ENCODE results near the gene DMRT1.

DMRT1 gene

GRCh38 chr9:959105-959504 is 117.6 kb downstream of the DMRT1 start:
- H3K9me3 ChIP-seq (ENCODE audit: control insufficient read depth, insufficient read depth, low read depth, low read length), result no peaks in the 10 kb centered on the region
- ChIA-PET CTCF (interaction anchor here (0.6 kb wide), 1 partner anchor 339 kb away, joined by 3 read pairs; no protein-coding TSS in a partner anchor), POLR2A (interaction anchor here (0.7 kb wide), 1 partner anchor 203 kb away, joined by 3 read pairs; no protein-coding TSS in a partner anchor)
- no peak overlapping the region for H3K27ac ChIP-seq (ENCODE audit: extremely low read depth, low read depth, low read length)
- TF ChIP-seq ZFP69B (tag by site-specific recombination; IDR thresholded peaks at IDR 0.05), result no peak
- TF ChIP-seq TCF7L2 (IDR thresholded peaks at IDR 0.05; ENCODE audit: borderline replicate concordance, low read depth, low read length), result no peak
- TF ChIP-seq ZNF311 (tag by site-specific recombination; IDR thresholded peaks at IDR 0.05; ENCODE audit: borderline replicate concordance), result no peak
- TF ChIP-seq IKZF3 (tag by site-specific recombination; IDR thresholded peaks at IDR 0.05), result no peak
- no peak for TF ChIP-seq ZNF16 (tag by site-specific recombination; IDR thresholded peaks at IDR 0.05; ENCODE audit: low read depth)
- TF ChIP-seq ZNF645 (tag by site-specific recombination; IDR thresholded peaks at IDR 0.05), result no peak
- no peak for TF ChIP-seq ZNF677 (tag by site-specific recombination; IDR thresholded peaks at IDR 0.05)
- no peak for TF ChIP-seq ZNF174 (tag by site-specific recombination; IDR thresholded peaks at IDR 0.05)
- TF ChIP-seq ZNF112 (tag by site-specific recombination; IDR thresholded peaks at IDR 0.05), result no peak
- TF ChIP-seq ZBTB8A (tag by site-specific recombination; IDR thresholded peaks at IDR 0.05), result no peak
- TF ChIP-seq HOXC10 (CRISPR knock-in tag; IDR thresholded peaks at IDR 0.05), result no peak
- no peak for TF ChIP-seq PRDM1 (tag by site-specific recombination; IDR thresholded peaks at IDR 0.05)
- TF ChIP-seq SCRT2 (tag by site-specific recombination; IDR thresholded peaks at IDR 0.05), result no peak
- no peak for TF ChIP-seq ZSCAN23 (tag by site-specific recombination; IDR thresholded peaks at IDR 0.05)
- TF ChIP-seq OSR2 (tag by site-specific recombination; IDR thresholded peaks at IDR 0.05), result no peak
- no peak for TF ChIP-seq ZNF623 (tag by site-specific recombination; IDR thresholded peaks at IDR 0.05)
- TF ChIP-seq ZNF555 (tag by site-specific recombination; conservative IDR thresholded peaks at IDR 0.05), result no peak
- no peak for TF ChIP-seq ZBTB20 (tag by site-specific recombination; IDR thresholded peaks at IDR 0.05)
- no peak for TF ChIP-seq ZNF394 (tag by site-specific recombination; IDR thresholded peaks at IDR 0.05; ENCODE audit: borderline replicate concordance)
- TF ChIP-seq ZNF621 (tag by site-specific recombination; IDR thresholded peaks at IDR 0.05), result no peak
- H3K36me3 ChIP-seq (ENCODE audit: control insufficient read depth in 2 of 2, insufficient read depth in 1 of 2, low read length in 2 of 2), result no peaks in the 10 kb centered on the region
- 0 out of 2 replicates have a peak, but pooled peaks cover 5% of the 10 kb centered on the region for H3K4me1 ChIP-seq (ENCODE audit: control insufficient read depth, insufficient read depth, low read length)
- no peak overlapping the region for H3K4me3 ChIP-seq (ENCODE audit: low read depth, low read length)

GRCh38 chr9:959914-960313 is 118.4 kb downstream of the DMRT1 start:
- CTCF ChIA-PET, result interaction anchor here (0.7 kb wide), 1 partner anchor 32 kb away, joined by 4 read pairs; no protein-coding TSS in a partner anchor
- Histone ChIP-seq H3K4me3 (ENCODE audit: low read depth, low read length) (no peak overlapping the region), H3K9me3 (ENCODE audit: control insufficient read depth, insufficient read depth, low read depth, low read length) (no peaks in the 10 kb centered on the region), H3K27ac (ENCODE audit: extremely low read depth, low read depth, low read length) (no peak overlapping the region), H3K36me3 (ENCODE audit: control insufficient read depth in 2 of 2, insufficient read depth in 1 of 2, low read length in 2 of 2) (no peaks in the 10 kb centered on the region), H3K4me1 (ENCODE audit: control insufficient read depth, insufficient read depth, low read length) (0 out of 2 replicates have a peak, but pooled peaks cover 10% of the 10 kb centered on the region)
- POLR2A ChIA-PET, result no interaction called here
- no peak for TF ChIP-seq ZNF600 (tag by site-specific recombination; IDR thresholded peaks at IDR 0.05)
- no peak for TF ChIP-seq ZNF2 (tag by site-specific recombination; IDR thresholded peaks at IDR 0.05)
- TF ChIP-seq ZNF664 (tag by site-specific recombination; IDR thresholded peaks at IDR 0.05), result no peak
- TF ChIP-seq ZNF19 (tag by site-specific recombination; IDR thresholded peaks at IDR 0.05; ENCODE audit: low read depth), result no peak
- TF ChIP-seq ZNF843 (tag by site-specific recombination; IDR thresholded peaks at IDR 0.05), result no peak
- no peak for TF ChIP-seq ZNF146 (tag by site-specific recombination; IDR thresholded peaks at IDR 0.05)
- TF ChIP-seq ZNF311 (tag by site-specific recombination; IDR thresholded peaks at IDR 0.05; ENCODE audit: borderline replicate concordance), result no peak
- TF ChIP-seq ZBTB48 (tag by site-specific recombination; IDR thresholded peaks at IDR 0.05), result no peak
- TF ChIP-seq ZNF266 (tag by site-specific recombination; IDR thresholded peaks at IDR 0.05; ENCODE audit: low read depth), result no peak
- no peak for TF ChIP-seq ZNF777 (tag by site-specific recombination; IDR thresholded peaks at IDR 0.05; ENCODE audit: borderline replicate concordance)
- no peak for TF ChIP-seq IKZF3 (tag by site-specific recombination; IDR thresholded peaks at IDR 0.05)

Measured in HEK293 (cell line).